ENCODE data around the gene DPH1. TPM values are rescaled to one million over a fixed set of nuclear protein-coding genes. Genes with fewer than 3 reads are reported as not detected.
"Not testable (repeated sequence)": the region's sequence is repeated elsewhere in the genome, so short reads cannot be mapped to it uniquely, and the experiment has no call there.

The DPH1 gene
- total RNA-seq, result 10 to 100 TPM; 30.5 to 38.0 TPM

DNA sequence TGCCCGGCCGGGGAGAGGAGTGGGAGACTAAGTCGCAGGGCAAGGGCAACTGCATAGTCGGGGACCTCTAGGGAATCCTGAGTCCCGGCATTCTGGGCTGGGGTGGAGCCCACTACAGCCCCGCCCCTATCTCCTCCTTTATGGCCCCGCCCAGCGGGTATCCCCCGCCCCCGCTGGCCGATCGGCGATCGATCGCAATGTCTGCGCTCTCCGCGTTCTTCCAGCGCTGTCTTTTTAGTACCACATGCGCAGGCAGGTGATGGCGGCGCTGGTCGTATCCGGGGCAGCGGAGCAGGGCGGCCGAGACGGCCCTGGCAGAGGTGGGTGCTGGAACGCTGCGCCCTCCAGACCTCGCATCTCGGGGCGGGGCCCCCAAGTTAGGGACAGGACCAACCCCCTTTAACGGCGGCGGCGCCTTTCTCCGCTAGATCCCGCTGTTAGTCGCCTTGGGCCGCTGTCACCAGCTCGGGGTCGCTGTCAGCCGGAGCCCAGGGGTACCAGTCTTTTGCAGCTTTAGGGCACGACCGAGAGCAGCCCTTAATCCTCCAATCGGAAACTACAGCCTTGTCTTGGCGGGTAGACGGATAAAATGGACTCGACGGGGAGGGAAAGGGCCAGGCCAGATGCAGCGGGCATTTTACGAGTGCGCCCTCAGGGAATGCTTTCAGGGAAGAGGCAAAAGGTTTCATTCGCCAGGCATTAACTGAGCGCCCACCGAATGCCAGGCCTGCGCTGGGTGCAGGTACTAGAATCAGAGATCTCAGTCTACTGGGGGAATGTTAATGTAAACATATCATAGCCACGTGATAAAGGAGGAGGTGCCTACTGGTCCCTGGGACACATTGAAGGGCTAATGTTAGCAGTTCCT lies at the start of gene DPH1:
Gene DPH1 (plus strand): TSS at position 243 of the 868 bp plus-strand sequence. CDS start 17 bp downstream, at position 260.
- H3K36me3 Mint-ChIP-seq, result peaks cover 0 to 7% of the 10 kb centered on the region in 2 donors
- ATAC-seq, result peak; percentile 89 to 91
- no peaks in the 10 kb centered on the region for H3K9me3 Mint-ChIP-seq

DNA sequence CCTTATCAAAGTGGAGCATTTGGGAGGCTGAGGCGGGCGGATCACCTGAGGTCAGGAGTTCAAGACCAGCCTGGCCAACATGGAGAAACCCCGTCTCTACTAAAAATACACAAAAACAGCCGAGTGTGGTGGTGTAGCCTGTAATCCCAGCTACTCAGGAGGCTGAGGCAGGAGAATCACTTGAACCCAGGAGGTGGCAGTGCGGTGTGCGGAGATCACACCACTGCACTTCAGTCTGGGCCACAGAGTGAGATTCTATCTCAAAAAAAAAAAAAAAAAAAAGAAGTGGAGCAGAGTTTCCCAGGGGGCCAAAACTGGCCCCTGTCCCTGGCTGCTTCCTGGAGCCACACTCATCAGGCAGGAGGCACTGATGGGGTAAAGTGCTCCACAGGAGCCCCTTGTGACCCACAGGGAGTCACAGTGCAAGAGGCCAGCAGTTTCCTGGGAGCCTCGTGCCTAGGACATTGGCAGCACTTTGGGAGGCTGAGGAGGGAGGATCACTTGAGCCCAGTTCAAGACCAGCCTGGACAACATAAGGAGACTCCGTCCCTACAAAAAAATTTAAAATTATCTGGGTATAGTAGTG lies 49.2 kb upstream of the DPH1 start:
- Mint-ChIP-seq H3K9me3 (no peaks in the 10 kb centered on the region), H3K36me3 (no peaks in the 10 kb centered on the region), H3K27ac (no peak overlapping the region)
- DNase-seq (ENCODE audit: low spot score in 2 of 2) (no peak), ATAC-seq (no peak)

More for the DNA sequence above, at the start of gene DPH1:
- H3K27ac Mint-ChIP-seq, result peak within 1 kb of the TSS; percentile 81 to 93
- peak; percentile 83 to 88 for DNase-seq (ENCODE audit: low spot score in 2 of 2)

DNA sequence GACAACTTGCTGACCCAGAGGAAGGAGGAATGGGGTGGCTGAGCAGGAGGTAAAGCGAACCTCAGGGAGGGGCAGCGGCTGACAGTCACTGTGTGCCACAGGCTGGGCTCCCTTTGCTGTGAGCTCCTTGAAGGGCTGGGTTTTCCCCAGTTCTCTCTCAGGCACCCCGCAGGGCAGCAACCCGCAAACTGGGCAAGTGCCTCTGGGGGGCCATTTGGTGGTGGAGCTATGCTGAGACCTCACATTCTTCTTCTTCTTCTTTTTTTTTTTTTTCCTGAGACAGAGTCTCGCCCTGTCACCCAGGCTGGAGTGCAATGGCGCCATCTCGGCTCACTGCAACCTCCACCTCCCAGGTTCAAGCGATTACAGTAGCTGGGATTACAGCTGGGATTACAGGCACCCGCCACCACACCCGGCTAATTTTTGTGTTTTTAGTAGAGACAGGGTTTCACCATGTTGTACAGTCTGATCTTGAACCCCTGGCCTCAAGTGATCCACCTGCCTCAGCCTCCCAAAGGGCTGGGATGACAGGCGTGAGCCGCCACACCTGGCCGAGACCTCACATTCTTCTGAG lies 47.1 kb upstream of the DPH1 start:
- H3K9me3 Mint-ChIP-seq; H3K27ac Mint-ChIP-seq; H3K36me3 Mint-ChIP-seq; DNase-seq (ENCODE audit: low spot score in 2 of 2); ATAC-seq: not testable (repeated sequence)

DNA sequence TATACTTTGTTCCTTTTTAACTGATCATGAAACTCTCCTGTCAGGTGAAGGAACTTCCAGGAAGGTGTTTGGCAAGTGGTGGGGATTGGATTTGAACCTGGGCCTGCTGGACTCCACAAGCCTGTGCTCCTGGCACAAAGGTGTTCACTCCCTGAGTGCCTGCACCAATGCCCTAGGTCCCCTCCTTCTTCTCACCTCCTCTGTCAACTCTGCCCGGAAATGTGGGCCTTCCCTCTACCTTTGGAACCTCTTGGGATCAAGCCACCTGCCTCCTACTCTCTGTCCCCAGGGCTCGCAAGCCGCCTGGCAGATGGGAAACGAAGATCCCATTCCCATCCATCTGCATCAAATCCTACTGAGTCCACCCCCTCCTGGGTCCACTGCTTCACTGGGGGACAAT lies 44.9 kb upstream of the DPH1 start:
- H3K9me3 Mint-ChIP-seq, result no peaks in the 10 kb centered on the region
- H3K27ac Mint-ChIP-seq, result no peak overlapping the region
- no peak for DNase-seq (ENCODE audit: low spot score in 2 of 2)
- no peaks in the 10 kb centered on the region for H3K36me3 Mint-ChIP-seq
- ATAC-seq, result no peak

DNA sequence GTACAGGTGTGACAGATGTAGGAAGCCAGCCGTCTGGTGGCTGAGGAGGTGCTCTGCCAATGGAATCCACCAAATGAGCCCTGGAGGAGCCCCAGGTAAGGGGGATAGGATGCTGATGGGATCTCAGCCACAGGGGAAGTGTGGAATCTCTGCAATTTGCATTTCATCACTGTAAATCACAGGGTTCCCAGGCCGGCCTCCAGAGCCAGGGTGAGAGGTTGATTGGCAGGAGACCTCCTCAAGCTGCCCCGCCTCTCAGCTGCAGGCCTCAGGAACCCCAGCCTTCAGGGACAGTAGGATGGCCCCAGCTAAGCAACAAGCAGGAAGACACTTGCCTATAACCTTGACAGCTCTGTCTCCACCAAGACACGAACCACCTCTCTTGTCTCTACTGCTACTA lies 44.3 kb upstream of the DPH1 start:
- ATAC-seq (no peak), DNase-seq (ENCODE audit: low spot score in 2 of 2) (no peak)
- Mint-ChIP-seq H3K27ac (no peak overlapping the region), H3K36me3 (no peaks in the 10 kb centered on the region), H3K9me3 (no peaks in the 10 kb centered on the region)

DNA sequence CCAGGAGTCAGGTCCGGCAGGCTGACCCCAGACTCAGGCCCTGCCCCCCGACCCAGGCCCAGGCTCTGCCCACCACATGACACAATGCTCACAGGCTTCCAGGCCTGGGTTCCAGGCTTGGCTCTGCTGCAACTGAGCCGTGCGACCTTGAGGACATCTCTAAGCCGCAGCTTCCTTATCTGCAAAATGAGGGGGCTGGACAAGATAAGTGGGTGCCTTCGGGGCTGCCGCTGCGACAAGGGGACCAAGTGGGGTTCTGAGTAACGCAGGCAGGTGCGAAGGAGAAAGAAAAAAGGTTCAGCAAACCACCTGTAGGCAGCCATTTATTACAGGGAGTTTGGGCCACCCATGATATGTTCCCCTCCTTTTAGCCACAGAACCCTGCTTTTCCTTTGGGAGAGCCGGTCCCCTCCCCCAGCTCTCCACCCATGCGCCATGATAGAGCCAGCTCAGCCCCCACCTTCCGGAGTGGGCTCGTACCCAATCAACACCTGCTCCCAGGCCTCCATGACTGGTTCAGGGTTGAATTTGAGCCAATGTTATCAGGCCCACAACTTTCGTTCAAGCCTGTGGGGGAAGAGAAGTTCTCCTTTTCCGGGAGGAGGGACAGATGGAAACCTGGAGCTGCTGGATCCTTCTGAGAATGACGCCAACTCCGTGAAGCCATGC lies 43.0 kb upstream of the DPH1 start:
- Mint-ChIP-seq H3K27ac (no peak overlapping the region), H3K9me3 (no peaks in the 10 kb centered on the region), H3K36me3 (no peaks in the 10 kb centered on the region)
- ATAC-seq (no peak), DNase-seq (ENCODE audit: low spot score in 2 of 2) (no peak)

DNA sequence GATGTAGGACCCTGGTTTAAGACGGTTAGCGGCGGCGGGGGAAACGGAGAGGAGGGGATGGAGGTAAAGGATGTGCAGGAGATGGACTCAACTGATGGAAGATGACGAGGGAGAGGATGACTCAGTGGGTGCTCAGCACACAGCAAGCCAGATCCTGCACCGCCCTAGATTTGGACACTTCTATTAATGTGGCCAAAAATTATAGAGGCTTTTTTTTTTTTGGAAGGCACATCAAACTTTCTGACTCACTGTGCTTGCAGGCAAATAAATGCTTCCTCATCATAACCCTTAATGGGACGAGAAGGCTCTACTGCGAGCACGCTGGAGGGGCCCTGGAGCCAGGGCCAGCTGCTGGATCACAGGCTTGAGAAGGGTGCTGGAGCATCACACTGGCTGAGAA lies 40.8 kb upstream of the DPH1 start:
- no peaks in the 10 kb centered on the region for H3K36me3 Mint-ChIP-seq
- no peak overlapping the region for H3K27ac Mint-ChIP-seq
- DNase-seq (ENCODE audit: low spot score in 2 of 2), result no peak
- H3K9me3 Mint-ChIP-seq, result no peaks in the 10 kb centered on the region
- no peak for ATAC-seq

DNA sequence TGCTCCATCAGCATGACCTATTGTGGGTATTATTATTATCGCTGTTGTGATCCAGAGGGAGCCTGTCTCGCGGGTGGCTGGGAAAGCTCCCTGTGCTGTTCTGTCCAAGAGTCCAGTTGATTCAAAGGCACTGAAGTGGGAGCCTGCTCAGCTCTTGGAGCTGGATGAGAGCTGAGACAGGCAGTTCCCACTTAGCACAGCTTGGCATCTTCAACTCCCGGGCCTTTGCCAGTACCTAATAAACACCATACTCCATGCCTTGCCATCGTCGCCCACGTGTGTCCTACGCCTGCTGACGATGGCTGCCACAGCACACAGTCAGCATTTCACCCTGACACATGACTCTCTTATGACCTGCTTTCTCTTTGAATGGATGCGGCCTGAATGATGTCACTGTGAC lies 37.4 kb upstream of the DPH1 start:
- DNase-seq (ENCODE audit: low spot score in 2 of 2) (no peak), ATAC-seq (no peak)
- no peaks in the 10 kb centered on the region for H3K9me3 Mint-ChIP-seq
- H3K36me3 Mint-ChIP-seq, result no peaks in the 10 kb centered on the region
- H3K27ac Mint-ChIP-seq, result no peak overlapping the region

DNA sequence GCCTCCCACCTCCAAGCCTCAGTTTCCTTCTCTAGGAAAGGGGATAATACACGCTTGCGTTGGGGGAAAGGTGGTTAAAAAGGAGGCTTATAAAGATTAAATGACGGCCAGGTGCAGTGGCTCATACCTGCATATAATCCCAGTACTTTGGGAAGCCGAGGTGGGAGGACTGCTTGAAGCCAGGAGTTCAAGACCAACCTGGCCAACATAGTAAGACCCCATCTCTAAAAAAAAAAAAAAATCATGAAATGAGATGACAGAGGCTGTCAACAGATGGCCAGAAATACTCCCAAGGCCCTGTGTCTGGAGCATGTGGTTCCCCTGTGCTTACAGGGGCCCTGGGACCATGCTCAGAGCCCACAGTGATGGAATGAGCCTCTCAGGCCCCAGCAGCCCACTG lies 35.2 kb upstream of the DPH1 start:
- no peak for ATAC-seq
- Mint-ChIP-seq H3K9me3 (no peaks in the 10 kb centered on the region), H3K27ac (no peak overlapping the region), H3K36me3 (peaks cover 0 to 5% of the 10 kb centered on the region in 2 donors)
- DNase-seq (ENCODE audit: low spot score in 2 of 2), result no peak

DNA sequence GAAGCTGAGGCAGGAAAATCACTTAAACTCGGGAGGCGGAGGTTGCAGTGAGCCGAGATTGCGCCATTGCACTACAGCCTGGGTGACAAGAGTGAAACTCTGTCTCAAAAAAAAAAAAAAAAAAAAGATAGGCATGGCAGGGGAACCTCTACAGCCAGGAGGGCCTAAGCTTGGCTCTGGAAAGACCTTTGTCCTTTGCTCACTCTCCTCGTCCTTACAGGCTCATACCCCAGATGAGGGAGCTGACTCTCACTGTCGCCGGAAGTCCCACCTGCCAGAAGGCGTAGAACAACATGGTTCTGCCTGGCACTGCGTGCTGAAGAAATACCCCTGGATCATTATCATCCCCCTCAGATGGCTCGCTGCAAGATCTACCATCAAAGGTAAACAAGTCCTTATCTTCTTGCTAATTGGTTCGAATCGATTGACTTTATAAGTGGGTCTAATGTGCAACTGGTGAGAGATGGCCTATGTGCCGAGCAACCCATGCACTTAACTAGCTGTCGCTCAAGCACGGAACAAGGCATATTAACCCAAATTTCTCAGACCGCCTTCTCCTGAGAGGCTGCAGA lies 34.5 kb upstream of the DPH1 start:
- H3K36me3 Mint-ChIP-seq, result peaks cover 0 to 5% of the 10 kb centered on the region in 2 donors

DNA sequence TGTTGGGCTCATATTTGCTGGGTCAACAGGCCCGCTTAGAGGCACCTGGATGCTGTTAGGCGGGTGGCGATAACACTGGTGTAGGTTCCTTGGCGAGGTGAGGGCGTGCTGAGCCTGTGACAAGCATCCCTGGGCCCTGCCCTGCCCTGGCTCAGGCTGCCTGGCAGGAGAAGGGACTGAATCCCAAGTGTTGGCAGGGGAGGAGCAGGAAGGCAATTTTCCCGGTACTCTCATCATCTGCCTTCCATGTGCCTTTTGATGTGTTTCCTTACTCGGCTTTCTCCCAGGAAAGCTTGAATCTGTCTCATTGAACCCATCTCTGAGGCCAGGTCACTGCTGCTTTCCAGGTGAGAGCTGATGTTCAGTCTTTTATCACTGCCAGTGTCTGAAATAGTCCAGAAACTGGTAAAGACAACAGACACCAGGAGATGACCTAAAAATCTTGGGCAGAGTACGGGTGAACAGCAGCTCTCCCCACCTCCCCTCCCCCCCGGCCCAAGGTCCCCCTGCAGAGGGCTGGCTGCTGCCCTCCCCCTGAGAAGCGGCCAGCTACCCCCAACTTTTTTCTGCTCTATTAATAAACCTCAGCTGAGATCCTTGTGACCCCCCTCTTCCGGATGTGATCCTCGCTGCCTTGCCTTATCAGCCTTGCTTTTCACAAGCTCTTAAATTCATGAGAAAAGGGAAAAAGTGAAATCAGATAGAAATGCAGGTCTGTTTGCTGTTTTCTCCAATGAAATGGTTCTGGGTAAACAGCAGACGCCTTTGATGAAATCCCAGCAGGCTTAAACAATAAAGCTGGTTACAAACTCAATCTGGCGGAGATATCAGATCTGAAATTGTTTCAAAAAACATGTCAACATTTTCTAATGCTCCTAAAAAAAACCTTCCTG lies 33.8 kb upstream of the DPH1 start:
- H3K9me3 Mint-ChIP-seq, result no peaks in the 10 kb centered on the region
- H3K36me3 Mint-ChIP-seq, result peaks cover 0 to 5% of the 10 kb centered on the region in 2 donors
- ATAC-seq, result no peak
- no peak overlapping the region for H3K27ac Mint-ChIP-seq
- DNase-seq (ENCODE audit: low spot score in 2 of 2), result no peak

More for the DNA sequence above, 34.5 kb upstream of the DPH1 start:
- Mint-ChIP-seq H3K9me3 (no peaks in the 10 kb centered on the region), H3K27ac (no peak overlapping the region)
- no peak for DNase-seq (ENCODE audit: low spot score in 2 of 2)
- ATAC-seq, result no peak

DNA sequence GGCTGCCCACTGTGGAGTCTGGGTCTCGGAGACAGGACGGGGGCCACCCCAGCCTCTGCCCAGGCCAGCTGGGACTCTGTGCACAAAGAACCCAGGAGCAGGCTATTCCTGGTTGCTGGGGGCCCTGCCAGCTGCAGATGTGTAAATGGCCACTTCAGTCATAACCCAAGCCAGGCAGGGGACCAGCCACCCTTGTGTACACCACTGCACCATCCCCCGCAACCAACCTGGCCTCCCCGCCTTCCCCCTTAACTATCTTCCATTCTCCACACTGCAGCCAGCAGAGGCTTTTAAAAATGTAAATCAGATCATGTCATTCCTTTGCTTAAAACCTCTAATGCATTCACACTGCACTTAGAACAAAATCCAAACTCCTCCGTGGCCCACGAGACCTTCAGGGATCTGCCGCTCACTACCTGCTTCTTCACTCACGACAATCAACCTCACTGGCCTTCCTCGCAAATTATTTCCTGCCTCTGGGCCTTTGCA lies 33.1 kb upstream of the DPH1 start:
- Mint-ChIP-seq H3K9me3 (no peaks in the 10 kb centered on the region), H3K27ac (no peak overlapping the region), H3K36me3 (peaks cover 0 to 5% of the 10 kb centered on the region in 2 donors)
- ATAC-seq, result no peak
- no peak for DNase-seq (ENCODE audit: low spot score in 2 of 2)

DNA sequence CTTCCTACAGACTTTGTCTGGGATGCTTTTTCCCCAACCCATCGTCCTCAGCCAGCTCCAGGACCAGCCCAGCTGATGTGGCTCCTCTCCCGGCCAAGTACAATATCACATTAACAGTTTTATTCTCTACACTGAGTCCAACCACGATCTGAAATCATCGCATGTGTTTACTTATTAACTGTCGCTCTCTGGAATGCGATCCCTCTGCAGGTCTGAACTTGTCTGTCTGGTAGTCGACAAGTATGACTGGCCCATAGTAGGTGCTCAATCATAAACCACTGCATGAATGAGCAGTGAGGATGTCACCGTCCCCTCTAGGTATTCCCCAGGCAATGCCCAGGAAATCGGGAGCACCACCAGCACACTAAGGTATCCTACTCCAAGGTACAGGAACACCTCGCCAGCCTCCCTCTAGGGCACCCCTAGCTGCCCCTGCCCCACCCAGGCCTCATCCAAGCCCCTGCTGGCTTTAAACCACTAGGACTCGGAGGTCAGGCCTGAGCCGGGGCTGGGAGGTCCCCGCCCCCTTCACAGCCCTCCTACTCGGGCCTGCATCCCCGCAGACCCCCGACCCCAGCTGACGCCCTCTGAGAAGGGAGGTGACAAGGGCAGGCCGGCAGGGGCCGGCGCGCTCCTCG lies 32.5 kb upstream of the DPH1 start:
- DNase-seq (ENCODE audit: low spot score in 2 of 2), result no peak
- no peak for ATAC-seq
- H3K9me3 Mint-ChIP-seq, result no peaks in the 10 kb centered on the region
- H3K27ac Mint-ChIP-seq, result no peak overlapping the region
- peaks cover 0 to 5% of the 10 kb centered on the region in 2 donors for H3K36me3 Mint-ChIP-seq

DNA sequence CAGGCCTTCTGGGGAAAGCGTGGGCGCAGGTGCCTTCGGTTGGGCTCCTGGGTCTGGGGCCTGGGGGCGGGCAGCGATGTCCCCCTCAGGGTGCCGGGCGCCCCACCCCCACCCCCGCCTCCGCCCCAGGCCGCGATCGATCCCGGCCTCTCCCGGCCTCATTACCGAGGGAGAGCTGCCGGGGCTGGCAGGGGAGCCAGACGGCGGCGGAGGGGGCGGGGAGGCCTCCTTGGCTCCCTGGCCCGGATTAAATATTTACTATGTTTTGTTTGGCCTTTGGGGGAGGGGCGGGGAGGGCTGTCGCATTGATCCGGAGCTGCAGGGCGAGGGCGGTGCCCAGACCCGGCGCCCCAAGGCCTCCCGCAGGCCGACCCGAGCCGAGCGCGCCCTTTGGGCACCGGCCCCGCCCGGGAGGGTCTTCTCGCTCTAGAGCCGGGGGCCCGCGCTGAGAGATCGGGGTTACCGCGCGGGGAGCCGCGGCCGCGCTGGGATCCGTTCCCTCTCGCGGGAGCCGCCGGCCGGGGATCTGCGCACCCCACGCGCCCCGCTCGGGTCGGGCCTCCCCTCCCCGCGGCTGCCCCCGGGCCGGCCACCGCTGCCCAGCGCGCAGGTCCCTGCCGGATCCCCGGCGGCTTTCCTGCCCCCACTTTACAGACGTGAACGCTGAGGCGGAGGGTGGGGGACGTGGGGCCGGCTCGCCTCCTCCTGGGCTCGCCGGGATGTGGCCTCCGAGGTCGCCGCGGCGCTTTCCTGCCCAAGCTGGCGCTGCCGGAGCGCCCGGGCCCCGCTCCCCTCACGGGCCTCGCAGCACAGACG lies 31.8 kb upstream of the DPH1 start:
- ATAC-seq, result peak in 1 of 2 donors; percentile 37
- H3K9me3 Mint-ChIP-seq, result no peaks in the 10 kb centered on the region

More for the DNA sequence above, 31.8 kb upstream of the DPH1 start:
- Mint-ChIP-seq H3K27ac (no peak overlapping the region), H3K36me3 (peaks cover 0 to 5% of the 10 kb centered on the region in 2 donors)
- no peak for DNase-seq (ENCODE audit: low spot score in 2 of 2)
